Measurements from ENCODE around the gene ENPP3. TPM values are rescaled to one million over a fixed set of nuclear protein-coding genes. Genes with fewer than 3 reads are reported as not detected.

Gene ENPP3
- total and polyA plus RNA-seq, 10 of the 15 experiments (the other 5 are each of a cell fraction or from before 2014, with no cell fraction given), result 0.01 TPM; not detected in 9

DNA sequence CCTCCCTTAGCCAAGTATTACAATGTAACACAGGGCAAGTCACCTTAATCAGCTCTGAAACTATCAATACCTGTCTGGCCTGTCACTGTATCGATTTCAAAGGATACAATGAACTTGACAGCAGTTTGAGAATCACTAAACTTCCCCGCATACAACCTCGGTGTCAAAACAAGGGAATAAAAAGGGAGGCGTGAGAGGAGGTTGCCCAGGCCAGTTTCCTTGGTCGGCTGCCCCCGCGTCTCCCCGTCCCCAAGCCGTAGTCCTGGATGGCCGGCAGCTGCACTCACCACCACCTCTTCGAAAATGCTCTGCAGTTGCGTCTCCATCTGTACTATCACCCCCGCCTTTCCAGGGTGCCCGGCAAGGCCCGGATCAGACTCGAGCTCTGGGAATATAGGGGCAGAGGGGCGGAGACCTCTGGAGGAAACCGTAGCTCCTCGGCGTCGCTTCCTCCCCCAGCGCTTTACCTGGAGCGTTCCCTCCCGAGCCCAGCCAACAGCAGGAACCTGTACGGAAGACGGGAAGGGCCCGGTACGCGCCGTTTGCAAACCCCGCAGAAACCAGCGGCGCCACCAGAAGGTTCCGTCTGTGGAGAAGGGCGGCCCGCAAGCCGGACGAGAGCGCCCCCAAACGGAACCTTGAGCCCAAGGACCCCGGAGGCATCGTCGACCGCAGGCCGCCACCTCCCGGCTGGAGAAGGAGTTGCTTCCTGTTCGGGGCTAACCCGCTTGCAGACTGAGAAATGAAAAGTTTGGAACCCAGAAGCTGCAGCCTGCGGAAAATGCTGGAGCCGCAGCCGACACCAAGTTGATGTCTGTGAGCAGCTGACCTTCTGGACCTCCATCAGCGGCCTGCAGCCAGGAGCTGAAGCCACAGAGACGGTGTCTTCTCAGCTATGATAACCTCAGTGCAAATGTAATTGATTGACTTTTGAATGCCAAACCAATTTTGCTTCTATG is 9.1 kb upstream of the ENPP3 start, which contains the start of gene MED23 (continued):
- TF ChIP-seq YY1 (IDR thresholded peaks at IDR 0.05; ENCODE audit: low read depth, low read length), result peak; percentile 92
- TF ChIP-seq PAX5 (IDR thresholded peaks at IDR 0.05; ENCODE audit: borderline replicate concordance, low read depth, low read length), result peak; percentile 56; the same call in 1 of the 2 replicates
- TF ChIP-seq MAX (IDR thresholded peaks at IDR 0.05; ENCODE audit: low read depth, low read length), result 0 out of 2 replicates have a peak, but pooled peaks have one; percentile 35
- TF ChIP-seq, protein P1, sequence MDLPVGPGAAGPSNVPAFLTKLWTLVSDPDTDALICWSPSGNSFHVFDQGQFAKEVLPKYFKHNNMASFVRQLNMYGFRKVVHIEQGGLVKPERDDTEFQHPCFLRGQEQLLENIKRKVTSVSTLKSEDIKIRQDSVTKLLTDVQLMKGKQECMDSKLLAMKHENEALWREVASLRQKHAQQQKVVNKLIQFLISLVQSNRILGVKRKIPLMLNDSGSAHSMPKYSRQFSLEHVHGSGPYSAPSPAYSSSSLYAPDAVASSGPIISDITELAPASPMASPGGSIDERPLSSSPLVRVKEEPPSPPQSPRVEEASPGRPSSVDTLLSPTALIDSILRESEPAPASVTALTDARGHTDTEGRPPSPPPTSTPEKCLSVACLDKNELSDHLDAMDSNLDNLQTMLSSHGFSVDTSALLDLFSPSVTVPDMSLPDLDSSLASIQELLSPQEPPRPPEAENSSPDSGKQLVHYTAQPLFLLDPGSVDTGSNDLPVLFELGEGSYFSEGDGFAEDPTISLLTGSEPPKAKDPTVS (IDR thresholded peaks at IDR 0.05; ENCODE audit: low read depth, low read length), result peak; percentile 77
- peak; percentile 74 for TF ChIP-seq CHD2 (IDR thresholded peaks at IDR 0.05; ENCODE audit: borderline replicate concordance, low read depth, low read length)
- peak; percentile 77 for TF ChIP-seq POLR2AphosphoS5 (IDR thresholded peaks at IDR 0.05; ENCODE audit: low read length)
- TF ChIP-seq MTA2 (IDR thresholded peaks at IDR 0.05; ENCODE audit: low read depth), result peak; percentile 60; the same call in 1 of the 2 replicates
- no peak for TF ChIP-seq ZNF622 (IDR thresholded peaks at IDR 0.05)
- TF ChIP-seq RELB (IDR thresholded peaks at IDR 0.05; ENCODE audit: low read depth), result peak; percentile 98
- TF ChIP-seq, protein P2, sequence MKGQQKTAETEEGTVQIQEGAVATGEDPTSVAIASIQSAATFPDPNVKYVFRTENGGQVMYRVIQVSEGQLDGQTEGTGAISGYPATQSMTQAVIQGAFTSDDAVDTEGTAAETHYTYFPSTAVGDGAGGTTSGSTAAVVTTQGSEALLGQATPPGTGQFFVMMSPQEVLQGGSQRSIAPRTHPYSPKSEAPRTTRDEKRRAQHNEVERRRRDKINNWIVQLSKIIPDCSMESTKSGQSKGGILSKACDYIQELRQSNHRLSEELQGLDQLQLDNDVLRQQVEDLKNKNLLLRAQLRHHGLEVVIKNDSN (IDR thresholded peaks at IDR 0.05; ENCODE audit: borderline replicate concordance, extremely low read length, insufficient read depth, low read depth, low read length), result no peak
- TF ChIP-seq BRCA1 (IDR thresholded peaks at IDR 0.05; ENCODE audit: low read depth, low read length), result peak; percentile 51; the same call in 1 of the 2 replicates
- TF ChIP-seq TCF12 (IDR thresholded peaks at IDR 0.05; ENCODE audit: low read depth, low read length), result peak; percentile 65; the same call in 1 of the 2 replicates
- TF ChIP-seq, protein P3, sequence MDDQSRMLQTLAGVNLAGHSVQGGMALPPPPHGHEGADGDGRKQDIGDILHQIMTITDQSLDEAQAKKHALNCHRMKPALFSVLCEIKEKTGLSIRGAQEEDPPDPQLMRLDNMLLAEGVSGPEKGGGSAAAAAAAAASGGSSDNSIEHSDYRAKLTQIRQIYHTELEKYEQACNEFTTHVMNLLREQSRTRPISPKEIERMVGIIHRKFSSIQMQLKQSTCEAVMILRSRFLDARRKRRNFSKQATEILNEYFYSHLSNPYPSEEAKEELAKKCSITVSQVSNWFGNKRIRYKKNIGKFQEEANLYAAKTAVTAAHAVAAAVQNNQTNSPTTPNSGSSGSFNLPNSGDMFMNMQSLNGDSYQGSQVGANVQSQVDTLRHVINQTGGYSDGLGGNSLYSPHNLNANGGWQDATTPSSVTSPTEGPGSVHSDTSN (IDR thresholded peaks at IDR 0.05; ENCODE audit: insufficient replicate concordance, low read depth, low read length), result no peak
- peak; percentile 85 to 89 for TF ChIP-seq IKZF2 (IDR thresholded peaks at IDR 0.05)
- TF ChIP-seq STAT1 (conservative IDR thresholded peaks at IDR 0.05), result peak; percentile 98; the same call in 1 of the 2 replicates
- TF ChIP-seq CBX3 (IDR thresholded peaks at IDR 0.05; ENCODE audit: borderline replicate concordance, low read depth), result no peak
- TF ChIP-seq MLLT1 (IDR thresholded peaks at IDR 0.05), result peak; percentile 73
- TF ChIP-seq BMI1 (IDR thresholded peaks at IDR 0.05; ENCODE audit: borderline replicate concordance), result no peak; the same call in 1 of the 2 replicates

All from GM12878 (cell line).